HepG2 (cell line): ENCODE results near the gene PDPR. TPM values are rescaled to one million over a fixed set of nuclear protein-coding genes. Genes with fewer than 3 reads are reported as not detected.
A peak's percentile ranks its signal among the peaks of the same experiment; 100 is the strongest.

Experiments
- ARNT ChIP-seq: fragments of 450-650 bp; IDR thresholded peaks from 2 replicates; pipeline ENCODE4 v1.6.1; 2017
- ATRX ChIP-seq: sonication (generic); formaldehyde crosslinking; IDR thresholded peaks from 2 replicates; pipeline ENCODE4 v1.4.0; 2020; ENCODE audit warnings: missing genetic modification reagents, borderline replicate concordance
- DPF2 ChIP-seq: sonication (generic); formaldehyde crosslinking; IDR thresholded peaks from 2 replicates; pipeline ENCODE4 v1.4.0; 2020; ENCODE audit warnings: mild to moderate bottlenecking, low read depth, missing genetic modification reagents, borderline replicate concordance
- EED ChIP-seq: sonication (generic); formaldehyde crosslinking; IDR thresholded peaks from 2 replicates; pipeline ENCODE4 v1.5.0; 2020; ENCODE audit warnings: mild to moderate bottlenecking, missing genetic modification reagents
- FIP1L1 ChIP-seq: fragments of 200-400 bp; formaldehyde crosslinking; IDR thresholded peaks from 2 replicates; pipeline ENCODE4 v1.6.1; 2018; ENCODE audit warnings: low read depth, mild to moderate bottlenecking, low read length, moderate library complexity, borderline replicate concordance; ENCODE audit not compliant: insufficient read depth
- FOXJ3 ChIP-seq: sonication (generic); formaldehyde crosslinking; IDR thresholded peaks from 2 replicates; pipeline ENCODE4 v1.4.0; 2020; ENCODE audit warnings: missing genetic modification reagents, mild to moderate bottlenecking, borderline replicate concordance
- GLI4 ChIP-seq: sonication (generic); formaldehyde crosslinking; IDR thresholded peaks from 2 replicates; pipeline ENCODE4 v1.5.1; 2020; ENCODE audit warnings: missing genetic modification reagents, mild to moderate bottlenecking, moderate library complexity, borderline replicate concordance
- KLF16 ChIP-seq, 2 experiments: sonication (generic) in 1 of 2; formaldehyde crosslinking in 1 of 2; IDR thresholded peaks; 2 replicates each; pipeline versions ENCODE4 v1.6.1 to v1.8.0; 2016 to 2023; ENCODE audit warnings: missing genetic modification reagents in 2 of 2, missing compliant biosample characterization in 1 of 2
- MBD4 ChIP-seq: IDR thresholded peaks from 2 replicates; pipeline ENCODE4 v1.6.1; 2012; ENCODE audit warnings: low read length, inconsistent platforms, borderline replicate concordance
- NFKB2 ChIP-seq: sonication (generic); formaldehyde crosslinking; IDR thresholded peaks from 2 replicates; pipeline ENCODE4 v1.4.0; 2020; ENCODE audit warnings: missing genetic modification reagents, borderline replicate concordance
- NFKBIZ ChIP-seq: IDR thresholded peaks from 2 replicates; pipeline ENCODE4 v1.6.1; 2018; ENCODE audit warnings: missing genetic modification reagents, missing compliant biosample characterization
- PITX1 ChIP-seq: sonication (generic); formaldehyde crosslinking; IDR thresholded peaks from 2 replicates; pipeline ENCODE4 v1.5.1; 2020; ENCODE audit warnings: mild to moderate bottlenecking, missing genetic modification reagents
- PTBP1 ChIP-seq: fragments of 200-400 bp; formaldehyde crosslinking; IDR thresholded peaks from 2 replicates; pipeline ENCODE4 v1.6.1; 2018; ENCODE audit warnings: low read length, low read depth; ENCODE audit not compliant: poor library complexity, severe bottlenecking
- SCMH1 ChIP-seq: sonication (generic); formaldehyde crosslinking; IDR thresholded peaks from 2 replicates; pipeline ENCODE4 v1.9.0; 2021; ENCODE audit warnings: missing genetic modification reagents, mild to moderate bottlenecking, borderline replicate concordance
- SMAD9 ChIP-seq: sonication (generic); formaldehyde crosslinking; IDR thresholded peaks from 2 replicates; pipeline ENCODE4 v1.5.1; 2020; ENCODE audit warnings: mild to moderate bottlenecking, missing genetic modification reagents
- SSRP1 ChIP-seq: IDR thresholded peaks from 2 replicates; pipeline ENCODE4 v1.6.1; 2016; ENCODE audit warnings: control low read depth
- ZFYVE20 ChIP-seq: sonication (generic); formaldehyde crosslinking; IDR thresholded peaks from 2 replicates; pipeline ENCODE4 v1.8.0; 2023; ENCODE audit warnings: low read depth, mild to moderate bottlenecking, moderate library complexity, missing genetic modification reagents, borderline replicate concordance
- ZNF138 ChIP-seq: sonication (generic); formaldehyde crosslinking; IDR thresholded peaks from 2 replicates; pipeline ENCODE4 v1.5.0; 2020; ENCODE audit warnings: mild to moderate bottlenecking, low read depth, missing genetic modification reagents
- ZNF24 ChIP-seq: fragments of 450-650 bp; IDR thresholded peaks from 2 replicates; pipeline ENCODE4 v1.6.1; 2017; ENCODE audit warnings: antibody characterized with exemption, mild to moderate bottlenecking
- ZNF510 ChIP-seq: sonication (generic); formaldehyde crosslinking; IDR thresholded peaks from 2 replicates; pipeline ENCODE4 v1.4.0; 2020; ENCODE audit warnings: low read depth, mild to moderate bottlenecking, missing genetic modification reagents
- ZNF564 ChIP-seq: sonication (generic); formaldehyde crosslinking; IDR thresholded peaks from 2 replicates; pipeline ENCODE4 v1.8.1; 2023; ENCODE audit warnings: mild to moderate bottlenecking, missing genetic modification reagents
- polyA plus RNA-seq, 8 experiments: library from polyadenylated mRNA; depleted of rRNA in 3 of 8; stranded (reverse) in 7 of 8; unstranded in 1 of 8; fragments of >200 nt; fragmentation: Illumina TruSeq in 4 of 8; extraction: Trizol in 4 of 8; gene quantifications; 2 replicates each; pipeline versions ENCODE4 v1.2.1 to v1.2.3, GENCODE V29; 2011 to 2016; ENCODE audit warnings: low read depth in 4 of 8, missing spikeins in 1 of 8, mixed read lengths in 1 of 8; ENCODE audit not compliant: insufficient read depth in 1 of 8
- total RNA-seq, 5 experiments: library from RNA; depleted of rRNA; stranded (reverse); fragments of >200 nt; fragmentation: Illumina TruSeq; extraction: Trizol; gene quantifications; 2 replicates each; pipeline ENCODE4 v1.2.3, GENCODE V29; 2016; ENCODE audit warnings: low read depth in 1 of 5
- TF ChIP-seq, protein P1 (sequence below), 2 experiments: sonication (generic) in 1 of 2; formaldehyde crosslinking in 1 of 2; IDR thresholded peaks; 2 replicates each; pipeline versions ENCODE4 v1.5.1 to v1.6.1; 2011 to 2020; ENCODE audit warnings: borderline replicate concordance in 1 of 2, low read depth in 1 of 2, low read length in 1 of 2, mild to moderate bottlenecking in 1 of 2, missing genetic modification reagents in 1 of 2, moderate library complexity in 1 of 2
- TF ChIP-seq, protein P2 (sequence below): sonication (generic); formaldehyde crosslinking; IDR thresholded peaks from 2 replicates; pipeline ENCODE4 v1.4.0; 2020; ENCODE audit warnings: mild to moderate bottlenecking, missing genetic modification reagents
- TF ChIP-seq, protein P3 (sequence below): sonication (generic); formaldehyde crosslinking; IDR thresholded peaks from 2 replicates; pipeline ENCODE4 v1.4.0; 2020; ENCODE audit warnings: missing genetic modification reagents
- TF ChIP-seq, protein P4 (sequence below): IDR thresholded peaks from 2 replicates; pipeline ENCODE4 v1.6.1; 2016; ENCODE audit warnings: low read depth, borderline replicate concordance

The PDPR gene
- total and polyA plus RNA-seq, 2 of the 13 experiments (the other 11 are each of a cell fraction or from before 2014, with no cell fraction given) = 19.5 to 29.9 TPM

DNA sequence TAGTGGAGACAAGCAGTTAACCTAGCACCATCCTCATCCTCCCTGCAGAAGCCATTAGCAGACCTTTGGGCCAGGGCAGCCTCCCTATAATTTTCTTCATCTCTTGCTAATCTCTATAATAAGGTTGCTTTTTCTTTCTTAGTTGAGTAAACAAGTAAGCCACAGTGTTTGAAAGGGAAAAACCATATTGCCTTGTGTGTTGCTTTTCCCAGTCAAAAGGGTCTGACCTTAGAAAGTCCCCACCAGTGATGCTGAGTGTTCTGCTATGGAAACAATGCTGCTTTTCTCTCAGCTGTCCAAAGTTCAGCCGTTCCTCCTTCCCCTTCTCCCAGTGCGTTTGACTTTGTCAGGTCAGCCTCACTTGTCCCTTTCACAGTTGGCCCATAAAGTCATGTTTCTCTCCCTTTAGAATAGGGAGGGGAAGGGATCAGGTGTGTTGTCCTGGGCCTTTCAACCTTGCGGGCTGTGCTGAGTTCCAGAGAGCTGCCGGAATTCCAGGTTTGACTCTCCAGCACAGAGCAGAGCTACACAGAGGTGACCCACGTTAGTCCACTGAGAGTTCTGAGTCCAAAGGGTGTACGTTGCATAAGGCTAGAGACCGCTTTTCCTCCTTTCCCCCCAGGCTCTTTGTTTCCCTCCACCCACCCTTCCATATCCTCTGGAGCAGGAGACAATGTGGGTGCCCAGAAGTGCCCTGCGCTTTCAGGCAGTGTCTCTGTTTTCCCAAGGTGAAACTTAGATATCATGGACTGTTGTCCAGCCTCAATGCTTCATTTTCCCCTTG lies 43.5 kb downstream of the PDPR start (continued):
- TF ChIP-seq, protein P1, sequence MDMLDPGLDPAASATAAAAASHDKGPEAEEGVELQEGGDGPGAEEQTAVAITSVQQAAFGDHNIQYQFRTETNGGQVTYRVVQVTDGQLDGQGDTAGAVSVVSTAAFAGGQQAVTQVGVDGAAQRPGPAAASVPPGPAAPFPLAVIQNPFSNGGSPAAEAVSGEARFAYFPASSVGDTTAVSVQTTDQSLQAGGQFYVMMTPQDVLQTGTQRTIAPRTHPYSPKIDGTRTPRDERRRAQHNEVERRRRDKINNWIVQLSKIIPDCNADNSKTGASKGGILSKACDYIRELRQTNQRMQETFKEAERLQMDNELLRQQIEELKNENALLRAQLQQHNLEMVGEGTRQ (IDR thresholded peaks at IDR 0.05; ENCODE audit: low read depth, low read length) = no peak
- TF ChIP-seq, protein P1 (CRISPR knock-in tag; IDR thresholded peaks at IDR 0.05; ENCODE audit: borderline replicate concordance) = no peak
- TF ChIP-seq MBD4 (peak; percentile 55; the same call in 1 of the 2 replicates), ZNF138 (CRISPR knock-in tag) (no peak), ARNT (no peak), PTBP1 (no peak), NFKB2 (CRISPR knock-in tag) (no peak), ZFYVE20 (CRISPR knock-in tag) (no peak), EED (CRISPR knock-in tag) (no peak), ZNF24 (peak; percentile 54; the same call in 1 of the 2 replicates), PITX1 (CRISPR knock-in tag) (peak; percentile 75), SCMH1 (CRISPR knock-in tag) (no peak), ZNF510 (CRISPR knock-in tag) (0 out of 2 replicates have a peak, but pooled peaks have one; percentile 19), FIP1L1 (no peak), DPF2 (peak; percentile 92), ZNF564 (CRISPR knock-in tag) (peak; percentile 87), SSRP1 (CRISPR knock-in tag) (no peak; the same call in 1 of the 2 replicates), ATRX (CRISPR knock-in tag) (no peak), KLF16 (CRISPR knock-in tag; IDR thresholded peaks at IDR 0.05) (peak in 1 of 2 experiments; percentile 66; a peak in 1 of 4 replicates), FOXJ3 (CRISPR knock-in tag) (peak; percentile 83), NFKBIZ (CRISPR knock-in tag) (peak; percentile 59; the same call in 1 of the 2 replicates), GLI4 (no peak), SMAD9 (CRISPR knock-in tag) (no peak)
- TF ChIP-seq, protein P2, sequence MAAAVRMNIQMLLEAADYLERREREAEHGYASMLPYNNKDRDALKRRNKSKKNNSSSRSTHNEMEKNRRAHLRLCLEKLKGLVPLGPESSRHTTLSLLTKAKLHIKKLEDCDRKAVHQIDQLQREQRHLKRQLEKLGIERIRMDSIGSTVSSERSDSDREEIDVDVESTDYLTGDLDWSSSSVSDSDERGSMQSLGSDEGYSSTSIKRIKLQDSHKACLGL (CRISPR knock-in tag) = 0 out of 2 replicates have a peak, but pooled peaks have one; percentile 35
- TF ChIP-seq, protein P3, sequence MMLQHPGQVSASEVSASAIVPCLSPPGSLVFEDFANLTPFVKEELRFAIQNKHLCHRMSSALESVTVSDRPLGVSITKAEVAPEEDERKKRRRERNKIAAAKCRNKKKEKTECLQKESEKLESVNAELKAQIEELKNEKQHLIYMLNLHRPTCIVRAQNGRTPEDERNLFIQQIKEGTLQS (CRISPR knock-in tag) = no peak; the same call in 1 of the 2 replicates
- TF ChIP-seq, protein P4, sequence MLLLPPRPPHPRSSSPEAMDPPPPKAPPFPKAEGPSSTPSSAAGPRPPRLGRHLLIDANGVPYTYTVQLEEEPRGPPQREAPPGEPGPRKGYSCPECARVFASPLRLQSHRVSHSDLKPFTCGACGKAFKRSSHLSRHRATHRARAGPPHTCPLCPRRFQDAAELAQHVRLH (CRISPR knock-in tag) = peak; percentile 73; the same call in 1 of the 2 replicates
